ENCODE data around the gene FAM117B. TPM values are rescaled to one million over a fixed set of nuclear protein-coding genes. Genes with fewer than 3 reads are reported as not detected.
A peak's percentile ranks its signal among the peaks of the same experiment; 100 is the strongest.

FAM117B gene
- 10 to 100 TPM; 17.2 to 19.4 TPM for total RNA-seq

DNA sequence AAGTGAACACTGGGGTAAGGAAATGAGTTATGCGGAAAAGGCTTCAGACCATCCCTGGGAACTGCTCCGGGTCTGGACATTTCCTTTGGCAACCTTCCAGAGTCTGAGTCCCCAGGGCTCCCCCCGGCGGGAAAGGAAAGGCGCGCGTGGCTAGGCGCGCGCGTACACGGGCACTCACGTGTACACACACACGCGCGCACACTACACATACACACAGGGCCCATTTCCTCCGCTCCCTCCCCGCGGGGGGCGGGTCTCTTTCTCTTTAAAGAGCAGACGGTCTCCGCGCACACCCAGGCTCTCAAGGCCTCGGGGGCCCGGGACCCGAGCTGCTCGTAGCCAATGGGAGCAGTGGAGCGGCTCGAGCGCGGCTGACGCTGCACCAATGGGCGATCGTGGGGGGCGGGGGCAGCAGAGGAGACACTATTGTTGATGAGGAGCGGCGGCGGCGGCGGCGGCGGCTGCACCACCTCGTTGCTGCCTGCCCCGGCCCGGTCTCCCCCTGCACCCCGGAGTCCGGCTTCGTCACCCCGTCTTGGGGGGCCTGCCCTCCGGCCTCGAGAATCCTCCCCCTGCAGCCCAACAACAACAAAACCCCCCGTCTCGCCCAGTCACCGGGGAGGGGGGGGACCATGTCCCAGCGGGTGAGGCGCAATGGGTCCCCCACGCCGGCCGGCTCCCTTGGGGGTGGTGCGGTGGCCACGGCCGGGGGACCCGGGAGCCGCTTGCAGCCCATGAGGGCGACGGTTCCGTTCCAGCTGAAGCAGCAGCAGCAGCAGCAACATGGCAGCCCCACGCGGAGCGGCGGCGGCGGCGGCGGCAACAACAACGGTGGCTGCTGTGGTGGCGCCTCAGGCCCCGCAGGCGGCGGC, at the start of gene FAM117B:
TSS of gene FAM117B (plus strand) at position 414 of the 872 bp plus-strand sequence. CDS start at position 633, 219 bp downstream.
- intact Hi-C loops (cut with micrococcal nuclease) = loop anchor here (10.0 kb wide), 1 partner anchor 70 kb away; no protein-coding TSS in a partner anchor
- peak; percentile 90 for ATAC-seq
- H3K27ac Mint-ChIP-seq = peak within 1 kb of the TSS; percentile 97

DNA sequence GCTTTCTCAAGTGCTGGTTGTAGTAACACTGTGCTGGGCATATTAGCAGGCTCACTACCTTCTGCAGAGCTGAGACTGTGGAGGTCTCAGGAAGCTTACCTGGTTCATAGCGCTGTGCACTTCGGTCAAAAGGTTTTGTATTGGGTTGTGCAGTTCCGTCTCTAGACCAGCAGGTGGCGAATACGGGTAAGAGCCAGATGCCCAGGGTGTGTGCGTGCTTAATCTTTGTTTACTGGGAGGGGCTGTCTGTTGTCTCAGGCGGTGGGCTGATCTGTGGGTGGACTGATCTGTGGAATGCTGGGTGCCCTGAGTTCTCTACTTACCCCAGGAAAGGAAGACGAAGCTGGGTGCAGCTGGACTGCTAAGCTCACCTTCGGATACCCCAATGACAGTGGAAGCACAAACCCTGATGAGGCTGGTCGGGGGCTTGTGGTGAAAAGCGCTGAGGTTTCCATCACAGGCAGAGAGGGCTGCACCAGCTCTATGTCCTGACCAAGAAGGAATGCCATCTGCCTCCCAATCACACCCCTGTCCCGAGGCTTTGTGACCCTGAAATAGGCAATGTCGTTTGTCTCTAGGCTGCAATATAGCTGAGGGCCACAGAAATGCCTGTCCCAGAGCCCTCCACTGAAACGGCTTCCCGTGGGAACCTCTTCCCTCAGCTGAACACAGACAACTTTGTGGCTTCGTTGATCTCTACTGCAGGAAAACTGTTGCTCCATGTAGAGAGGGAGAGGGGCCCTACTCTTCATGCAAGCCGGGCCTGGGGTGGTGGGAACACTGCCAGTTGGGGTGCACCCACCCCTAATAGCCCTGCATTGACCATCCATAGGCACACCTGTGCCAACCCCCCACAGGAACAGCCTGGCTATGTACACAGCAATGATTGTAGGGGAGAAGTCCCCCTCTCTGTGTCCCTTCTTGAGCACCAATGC, 45.9 kb upstream of the FAM117B start:
- TF ChIP-seq, protein P1, sequence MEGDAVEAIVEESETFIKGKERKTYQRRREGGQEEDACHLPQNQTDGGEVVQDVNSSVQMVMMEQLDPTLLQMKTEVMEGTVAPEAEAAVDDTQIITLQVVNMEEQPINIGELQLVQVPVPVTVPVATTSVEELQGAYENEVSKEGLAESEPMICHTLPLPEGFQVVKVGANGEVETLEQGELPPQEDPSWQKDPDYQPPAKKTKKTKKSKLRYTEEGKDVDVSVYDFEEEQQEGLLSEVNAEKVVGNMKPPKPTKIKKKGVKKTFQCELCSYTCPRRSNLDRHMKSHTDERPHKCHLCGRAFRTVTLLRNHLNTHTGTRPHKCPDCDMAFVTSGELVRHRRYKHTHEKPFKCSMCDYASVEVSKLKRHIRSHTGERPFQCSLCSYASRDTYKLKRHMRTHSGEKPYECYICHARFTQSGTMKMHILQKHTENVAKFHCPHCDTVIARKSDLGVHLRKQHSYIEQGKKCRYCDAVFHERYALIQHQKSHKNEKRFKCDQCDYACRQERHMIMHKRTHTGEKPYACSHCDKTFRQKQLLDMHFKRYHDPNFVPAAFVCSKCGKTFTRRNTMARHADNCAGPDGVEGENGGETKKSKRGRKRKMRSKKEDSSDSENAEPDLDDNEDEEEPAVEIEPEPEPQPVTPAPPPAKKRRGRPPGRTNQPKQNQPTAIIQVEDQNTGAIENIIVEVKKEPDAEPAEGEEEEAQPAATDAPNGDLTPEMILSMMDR (IDR thresholded peaks at IDR 0.05) = peak; percentile 81
- peak; percentile 83 for DNase-seq
- H3K9me3 Mint-ChIP-seq = peaks cover 3% of the 10 kb centered on the region
- peak overlapping the region; percentile 26 for H3K4me3 Mint-ChIP-seq
- CTCF ChIA-PET = interaction anchor here (0.6 to 2.8 kb wide), 57 partner anchors 9 to 566 kb away, joined by 3 to 56 read pairs (median 4); partner anchors contain the start of genes FAM117B, ICA1L and WDR12
- peak overlapping the region; percentile 75 for H3K27ac Mint-ChIP-seq
- intact Hi-C loops (cut with micrococcal nuclease) = loop anchor here (5.0 kb wide), 2 partner anchors 38 to 283 kb away; partner anchors contain the start of gene ICA1L
- no peaks in the 10 kb centered on the region for H3K27me3 Mint-ChIP-seq
- ATAC-seq = peak; percentile 99
- POLR2A ChIA-PET = interaction anchor here (0.6 to 1.9 kb wide), 5 partner anchors 22 to 282 kb away, joined by 3 to 6 read pairs (median 4); partner anchors contain the start of gene FAM117B
- H3K36me3 Mint-ChIP-seq (ENCODE audit: low read depth) = no peaks in the 10 kb centered on the region
- H3K4me1 Mint-ChIP-seq (ENCODE audit: low read depth) = peaks cover 12% of the 10 kb centered on the region

More for the DNA sequence above, at the start of gene FAM117B:
- Mint-ChIP-seq H3K9me3 (no peaks in the 10 kb centered on the region), H3K36me3 (ENCODE audit: low read depth) (peaks cover 14% of the 10 kb centered on the region), H3K4me1 (ENCODE audit: low read depth) (peaks cover 42% of the 10 kb centered on the region), H3K4me3 (peak within 1 kb of the TSS; percentile 93), H3K27me3 (no peaks in the 10 kb centered on the region)
- peak; percentile 100 for DNase-seq
- TF ChIP-seq, protein P1 (IDR thresholded peaks at IDR 0.05) = no peak
- CTCF ChIA-PET = interaction anchor here (0.8 to 4.7 kb wide), 6 partner anchors 12 to 236 kb away, joined by 3 to 15 read pairs (median 5); no protein-coding TSS in a partner anchor
- POLR2A ChIA-PET = interaction anchor here (0.8 to 4.3 kb wide), 15 partner anchors 11 to 604 kb away, joined by 3 to 32 read pairs (median 4); partner anchors contain the start of gene CYP20A1

DNA sequence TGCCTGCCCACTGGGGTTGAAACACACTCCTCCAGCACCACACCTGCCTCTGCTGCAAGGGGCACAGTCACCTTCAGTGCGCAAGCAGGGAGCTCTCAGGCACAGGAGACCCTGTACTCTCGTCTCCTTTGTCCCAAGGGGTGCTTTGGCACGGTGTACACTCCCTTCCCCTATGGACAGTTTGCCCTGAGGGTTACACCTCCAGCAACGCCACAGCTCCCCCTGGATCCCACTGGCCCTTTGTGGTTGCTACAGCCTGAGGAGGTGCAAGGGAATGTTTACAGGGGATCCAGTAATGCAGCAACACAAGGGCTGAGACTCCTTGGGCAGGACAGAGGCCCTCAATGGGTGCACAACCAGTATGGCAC, 45.2 kb upstream of the FAM117B start:
- Mint-ChIP-seq H3K27me3 (no peaks in the 10 kb centered on the region), H3K4me1 (ENCODE audit: low read depth) (peaks cover 10% of the 10 kb centered on the region), H3K36me3 (ENCODE audit: low read depth) (no peaks in the 10 kb centered on the region), H3K27ac (no peak overlapping the region), H3K9me3 (no peaks in the 10 kb centered on the region), H3K4me3 (no peak overlapping the region)
- POLR2A ChIA-PET = interaction anchor here (0.8 to 1.9 kb wide), 4 partner anchors 21 to 483 kb away, joined by 3 to 6 read pairs (median 4); partner anchors contain the start of gene FAM117B
- no peak for DNase-seq
- intact Hi-C loops (cut with micrococcal nuclease) = loop anchor here (5.0 kb wide), 2 partner anchors 38 to 283 kb away; partner anchors contain the start of gene ICA1L
- CTCF ChIA-PET = interaction anchor here (0.6 to 2.8 kb wide), 27 partner anchors 11 to 566 kb away, joined by 3 to 56 read pairs (median 6); partner anchors contain the start of genes FAM117B, ICA1L and WDR12
- TF ChIP-seq, protein P1 (IDR thresholded peaks at IDR 0.05) = no peak
- ATAC-seq = no peak

DNA sequence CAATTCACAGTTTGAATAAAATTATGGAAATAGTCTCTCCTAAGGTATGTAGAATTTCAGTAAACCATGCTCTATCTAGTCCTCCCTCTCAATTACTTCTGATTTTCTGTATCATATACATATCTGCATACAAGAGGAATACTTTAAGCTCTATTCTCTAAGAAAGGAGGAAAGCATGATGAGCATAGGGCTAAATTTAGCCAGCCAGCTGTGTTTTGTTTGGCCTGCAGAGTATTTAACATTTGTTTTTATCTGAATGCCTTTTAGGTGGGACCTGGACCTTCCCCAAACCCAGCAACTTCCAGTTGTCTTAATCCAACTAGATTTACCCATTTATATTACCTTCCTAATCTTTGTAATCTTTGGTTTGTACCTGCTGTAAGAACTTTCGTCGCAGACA, 42.2 kb upstream of the FAM117B start:
- peaks cover 16% of the 10 kb centered on the region for H3K4me1 Mint-ChIP-seq (ENCODE audit: low read depth)
- no peaks in the 10 kb centered on the region for H3K9me3 Mint-ChIP-seq
- no peaks in the 10 kb centered on the region for H3K27me3 Mint-ChIP-seq
- ATAC-seq (no peak), DNase-seq (no peak)
- intact Hi-C loops (cut with micrococcal nuclease) = no loop called here
- TF ChIP-seq, protein P1 (IDR thresholded peaks at IDR 0.05) = no peak
- H3K36me3 Mint-ChIP-seq (ENCODE audit: low read depth) = no peaks in the 10 kb centered on the region
- ChIA-PET CTCF (interaction anchor here (1.2 kb wide), 1 partner anchor 46 kb away, joined by 3 read pairs; no protein-coding TSS in a partner anchor), POLR2A (interaction anchor here (0.9 kb wide), 1 partner anchor 43 kb away, joined by 3 read pairs; no protein-coding TSS in a partner anchor)
- H3K27ac Mint-ChIP-seq = no peak overlapping the region
- H3K4me3 Mint-ChIP-seq = no peak overlapping the region

Measured in activated CD8-positive, alpha-beta T cell treated with anti-CD3 and anti-CD28 coated beads for 36 hours (primary cell).